HL-60 (cell line): ENCODE results near the gene CACNA1H.

Experiments
- DNase-seq, 2 experiments: peaks; one replicate each; pipeline ENCODE4 v3.0.0-alpha.2; 2010 to 2020; ENCODE audit warnings: low read depth in 1 of 2, low spot score in 1 of 2
- H3K27ac ChIP-seq: fragments of 250-450 bp; sonication (Bioruptor Pico); replicated peaks from 2 replicates; pipeline ENCODE4 v1.5.1; 2020; ENCODE audit warnings: mild to moderate bottlenecking, moderate library complexity
- H3K27me3 ChIP-seq: fragments of 250-450 bp; sonication (Bioruptor Pico); 2 replicates; pipeline ENCODE4 v1.5.1; 2021; ENCODE audit warnings: mild to moderate bottlenecking, moderate library complexity; ENCODE audit not compliant: insufficient read depth, poor library complexity, severe bottlenecking
- H3K4me3 ChIP-seq: replicated peaks from 2 replicates; pipeline ENCODE4 v1.5.1; 2011; ENCODE audit warnings: mild to moderate bottlenecking, control low read depth, low read length; ENCODE audit not compliant: insufficient read depth
- GABPA ChIP-seq: IDR thresholded peaks from 2 replicates; pipeline ENCODE4 v1.6.1; 2012; ENCODE audit warnings: low read depth
- POLR2AphosphoS5 ChIP-seq: IDR thresholded peaks from 2 replicates; pipeline ENCODE4 v1.6.1; 2012; ENCODE audit warnings: low read depth
- REST ChIP-seq: IDR thresholded peaks from 2 replicates; pipeline ENCODE4 v1.6.1; 2012; ENCODE audit warnings: low read depth; ENCODE audit not compliant: insufficient replicate concordance
- SPI1 ChIP-seq: IDR thresholded peaks from 2 replicates; pipeline ENCODE4 v1.6.1; 2012; ENCODE audit warnings: low read depth, mild to moderate bottlenecking, borderline replicate concordance
- TF ChIP-seq, protein P1 (sequence below): IDR thresholded peaks from one replicate; pipeline ENCODE4 v1.5.1; 2011; ENCODE audit warnings: low read length, control low read depth, inconsistent platforms; ENCODE audit not compliant: insufficient read depth

Gene CACNA1H

GRCh38 chr16:1221628-1222552 lies 69.0 kb downstream of the CACNA1H start:
- TF ChIP-seq, protein P1, sequence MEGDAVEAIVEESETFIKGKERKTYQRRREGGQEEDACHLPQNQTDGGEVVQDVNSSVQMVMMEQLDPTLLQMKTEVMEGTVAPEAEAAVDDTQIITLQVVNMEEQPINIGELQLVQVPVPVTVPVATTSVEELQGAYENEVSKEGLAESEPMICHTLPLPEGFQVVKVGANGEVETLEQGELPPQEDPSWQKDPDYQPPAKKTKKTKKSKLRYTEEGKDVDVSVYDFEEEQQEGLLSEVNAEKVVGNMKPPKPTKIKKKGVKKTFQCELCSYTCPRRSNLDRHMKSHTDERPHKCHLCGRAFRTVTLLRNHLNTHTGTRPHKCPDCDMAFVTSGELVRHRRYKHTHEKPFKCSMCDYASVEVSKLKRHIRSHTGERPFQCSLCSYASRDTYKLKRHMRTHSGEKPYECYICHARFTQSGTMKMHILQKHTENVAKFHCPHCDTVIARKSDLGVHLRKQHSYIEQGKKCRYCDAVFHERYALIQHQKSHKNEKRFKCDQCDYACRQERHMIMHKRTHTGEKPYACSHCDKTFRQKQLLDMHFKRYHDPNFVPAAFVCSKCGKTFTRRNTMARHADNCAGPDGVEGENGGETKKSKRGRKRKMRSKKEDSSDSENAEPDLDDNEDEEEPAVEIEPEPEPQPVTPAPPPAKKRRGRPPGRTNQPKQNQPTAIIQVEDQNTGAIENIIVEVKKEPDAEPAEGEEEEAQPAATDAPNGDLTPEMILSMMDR, result no peak
- TF ChIP-seq REST (no peak), POLR2AphosphoS5 (no peak), SPI1 (no peak), GABPA (no peak)
- no peak overlapping the region for H3K4me3 ChIP-seq
- H3K27me3 ChIP-seq, result peaks cover 5% of the 10 kb centered on the region
- H3K27ac ChIP-seq, result no peak overlapping the region
- no peak for DNase-seq

- Histone ChIP-seq H3K27ac (no peak overlapping the region), H3K4me3 (no peak overlapping the region), H3K27me3 (peaks cover 5% of the 10 kb centered on the region)
- TF ChIP-seq REST (no peak), POLR2AphosphoS5 (no peak), GABPA (no peak), SPI1 (no peak)
- TF ChIP-seq, protein P1, result no peak
- DNase-seq, result no peak
Measured at GRCh38 chr16:1222553-1223354, 69.8 kb downstream of the CACNA1H start.

GRCh38 chr16:1223355-1224214 lies 70.7 kb downstream of the CACNA1H start:
- TF ChIP-seq SPI1 (0 out of 2 replicates have a peak, but pooled peaks have one; percentile 8), REST (no peak)
- H3K27me3 ChIP-seq, result peaks cover 5% of the 10 kb centered on the region
- no peak for DNase-seq
- H3K27ac ChIP-seq, result no peak overlapping the region
- no peak overlapping the region for H3K4me3 ChIP-seq
